HG03103 (cell line): ENCODE measurements around the gene ANXA6.
A peak's percentile ranks its signal among the peaks of the same experiment; 100 is the strongest.

Experiments used
- ATAC-seq: cut with Tn5 transposase; IDR thresholded peaks from one replicate; pipeline ENCODE4 v1.9.1; 2021; ENCODE audit warnings: low read depth; ENCODE audit not compliant: unreplicated experiment

The ANXA6 gene

DNA sequence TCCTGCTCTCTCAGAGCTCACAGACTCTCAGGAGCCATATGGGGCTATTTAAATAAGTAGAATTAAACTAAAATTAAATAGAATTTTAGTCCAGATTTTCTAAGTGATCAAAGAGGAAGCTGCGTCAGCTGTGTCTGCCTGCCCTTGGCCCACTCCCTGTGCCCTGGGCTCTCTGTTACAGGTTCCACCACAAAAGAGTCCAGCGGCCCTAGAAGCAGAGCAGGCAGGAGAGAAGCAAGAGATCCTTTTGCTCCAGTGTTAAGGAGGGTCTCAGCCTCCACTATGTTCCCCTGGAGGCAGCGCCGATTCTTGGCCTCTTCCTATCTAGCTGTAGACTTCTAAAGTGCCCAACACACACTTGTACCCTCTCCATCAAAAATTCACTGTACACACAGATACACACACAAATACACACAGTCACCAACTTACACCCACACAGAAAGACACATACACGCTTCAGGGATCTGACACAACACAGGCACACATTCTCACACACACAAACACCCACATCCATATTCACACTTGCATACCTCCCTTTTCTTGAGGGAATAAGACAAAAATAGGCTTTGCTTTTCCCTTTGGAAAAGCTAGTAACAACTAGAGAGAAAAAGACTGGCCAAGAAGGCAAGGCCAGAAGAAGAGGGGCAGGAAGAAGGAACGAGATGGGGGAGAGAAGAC lies 71.2 kb downstream of the ANXA6 start:
- no peak for ATAC-seq

DNA sequence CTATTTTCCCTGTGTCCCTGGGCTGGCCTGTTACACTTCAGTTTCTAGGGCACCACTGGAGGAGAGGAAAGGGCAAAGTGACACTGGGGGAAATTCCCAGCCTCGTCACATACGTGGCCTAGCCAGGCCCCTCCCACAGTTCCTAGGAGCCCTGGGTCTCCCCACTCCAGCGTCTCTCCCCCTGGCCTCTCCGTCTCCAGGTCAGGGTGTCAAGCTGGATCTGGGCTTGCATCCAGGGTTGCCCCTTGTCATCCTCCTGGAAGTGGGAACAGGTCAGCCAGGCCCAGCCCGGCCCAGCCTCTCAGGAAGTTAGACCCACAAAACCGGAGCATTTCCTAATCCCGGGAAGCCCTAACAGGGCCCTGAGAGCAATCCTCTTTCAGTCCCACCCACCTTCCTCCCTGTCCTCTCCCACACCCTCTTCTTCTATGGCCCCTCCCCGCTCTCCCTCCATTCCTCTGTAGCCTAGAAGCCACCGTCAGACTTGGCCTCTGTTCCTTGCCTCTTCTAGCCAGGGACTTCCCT lies 72.0 kb downstream of the ANXA6 start:
- ATAC-seq = no peak

DNA sequence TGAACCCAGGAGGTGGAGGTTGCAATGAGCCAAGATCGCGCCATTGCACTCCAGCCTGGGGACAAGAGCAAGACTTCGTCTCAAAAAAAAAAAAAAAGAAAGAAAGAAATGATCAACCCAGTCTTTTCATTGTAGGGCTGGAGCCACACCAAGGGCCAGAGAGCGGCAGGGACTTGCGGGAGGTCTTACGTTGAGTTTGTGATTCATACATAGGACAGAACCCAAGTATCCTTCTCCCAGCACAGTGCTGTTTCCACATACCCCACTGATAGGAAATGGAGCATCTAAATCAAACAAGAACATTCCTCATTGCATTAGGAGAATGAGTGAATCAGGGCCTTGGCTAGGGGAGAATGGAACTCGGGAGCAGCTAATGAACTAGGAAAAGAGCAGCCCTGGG lies 73.2 kb downstream of the ANXA6 start:
- no peak for ATAC-seq

DNA sequence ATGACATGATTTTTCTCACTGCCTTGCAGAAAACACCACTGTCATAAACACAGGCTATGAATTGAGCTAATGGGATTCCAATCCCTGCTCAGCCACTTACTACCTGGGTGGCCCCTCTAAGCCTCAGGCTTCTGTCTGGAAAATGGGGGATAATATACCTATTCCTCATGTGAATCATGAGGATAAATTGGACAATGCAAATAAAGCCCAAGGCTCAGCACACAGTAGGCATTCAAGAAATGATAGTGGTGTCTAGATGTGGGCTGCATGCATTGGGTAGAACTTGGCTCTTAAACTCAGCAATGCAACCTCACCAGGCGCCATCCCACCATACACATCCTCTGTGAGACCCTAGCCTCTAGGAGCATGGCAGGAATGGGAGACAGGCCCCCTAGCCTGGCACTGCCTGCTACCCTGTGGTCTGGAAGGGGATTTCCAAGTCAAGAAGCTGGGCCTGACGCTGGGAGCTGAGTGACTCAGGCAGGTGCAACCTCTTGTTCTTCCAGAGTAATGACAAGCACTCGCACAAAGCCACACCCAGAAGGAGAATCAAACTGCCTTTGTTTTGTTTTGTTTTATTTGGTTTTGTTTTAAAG lies 74.4 kb downstream of the ANXA6 start:
- ATAC-seq = no peak

DNA sequence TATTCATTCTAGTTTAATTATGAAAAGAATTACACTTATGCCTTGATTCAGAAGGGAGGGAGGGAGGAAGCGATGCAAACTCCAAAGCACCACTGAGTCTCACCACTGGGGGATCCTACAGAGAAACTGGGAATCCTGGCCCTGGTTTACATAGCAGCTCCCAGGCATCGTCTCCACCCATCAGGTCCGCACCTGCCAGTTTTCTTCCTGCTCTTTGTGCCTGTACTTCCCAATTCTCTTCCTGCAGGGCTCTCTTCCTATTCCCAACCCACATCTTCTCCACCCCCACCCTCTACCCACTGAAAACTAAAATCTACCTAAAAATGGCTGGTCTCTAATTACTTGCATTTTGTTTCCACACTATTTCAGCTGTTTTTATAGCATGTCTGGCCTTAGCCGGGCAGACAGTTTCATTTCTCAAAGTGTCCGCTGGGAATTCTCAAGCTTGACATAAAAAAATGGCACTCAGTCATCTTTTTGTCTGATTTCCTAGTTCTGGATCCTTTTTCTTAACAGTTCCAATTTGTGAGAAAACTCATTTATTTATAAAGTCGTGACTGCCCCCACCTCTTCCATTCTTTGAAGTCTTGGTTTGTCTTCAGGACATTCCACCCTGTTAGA lies 75.2 kb downstream of the ANXA6 start:
- no peak for ATAC-seq

DNA sequence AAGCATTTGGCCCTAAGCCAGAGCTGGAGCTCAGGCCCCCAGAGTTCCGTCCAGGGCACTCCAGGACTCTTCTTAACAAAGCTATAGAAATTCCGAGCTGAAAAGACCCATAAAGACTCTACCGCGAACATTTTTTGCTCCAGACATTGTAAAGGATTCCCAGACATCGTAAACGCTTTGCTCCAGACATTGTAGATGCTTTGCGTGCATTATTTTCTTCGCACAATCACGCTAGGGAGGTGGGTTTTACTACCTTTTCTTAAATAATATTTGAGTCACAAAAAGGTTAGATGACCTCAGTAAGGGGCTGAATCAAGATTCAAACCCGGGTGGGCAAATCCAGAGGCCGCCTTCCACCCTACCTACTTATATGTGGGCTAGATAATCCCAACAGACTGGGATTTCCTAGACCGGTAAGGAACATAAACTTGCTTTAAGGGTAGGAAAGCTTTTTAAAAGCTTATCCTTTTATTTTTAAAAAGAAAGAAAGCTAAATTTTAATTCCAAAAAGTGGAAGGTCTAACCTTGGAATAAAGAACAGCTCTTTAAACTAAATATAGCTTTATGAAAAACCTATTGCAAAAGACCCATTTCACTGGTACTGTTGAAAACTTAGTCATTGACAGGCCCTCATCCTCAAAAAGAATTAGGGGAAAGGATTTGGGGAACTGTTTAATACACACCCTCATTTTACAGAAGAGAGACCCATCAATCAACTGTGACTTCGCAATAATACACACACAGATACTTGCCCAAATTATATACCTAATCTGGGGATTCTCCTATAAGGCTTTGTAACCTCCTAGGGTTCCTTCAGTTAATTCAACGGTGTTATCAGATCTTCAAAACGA lies 75.9 kb downstream of the ANXA6 start:
- no peak for ATAC-seq

DNA sequence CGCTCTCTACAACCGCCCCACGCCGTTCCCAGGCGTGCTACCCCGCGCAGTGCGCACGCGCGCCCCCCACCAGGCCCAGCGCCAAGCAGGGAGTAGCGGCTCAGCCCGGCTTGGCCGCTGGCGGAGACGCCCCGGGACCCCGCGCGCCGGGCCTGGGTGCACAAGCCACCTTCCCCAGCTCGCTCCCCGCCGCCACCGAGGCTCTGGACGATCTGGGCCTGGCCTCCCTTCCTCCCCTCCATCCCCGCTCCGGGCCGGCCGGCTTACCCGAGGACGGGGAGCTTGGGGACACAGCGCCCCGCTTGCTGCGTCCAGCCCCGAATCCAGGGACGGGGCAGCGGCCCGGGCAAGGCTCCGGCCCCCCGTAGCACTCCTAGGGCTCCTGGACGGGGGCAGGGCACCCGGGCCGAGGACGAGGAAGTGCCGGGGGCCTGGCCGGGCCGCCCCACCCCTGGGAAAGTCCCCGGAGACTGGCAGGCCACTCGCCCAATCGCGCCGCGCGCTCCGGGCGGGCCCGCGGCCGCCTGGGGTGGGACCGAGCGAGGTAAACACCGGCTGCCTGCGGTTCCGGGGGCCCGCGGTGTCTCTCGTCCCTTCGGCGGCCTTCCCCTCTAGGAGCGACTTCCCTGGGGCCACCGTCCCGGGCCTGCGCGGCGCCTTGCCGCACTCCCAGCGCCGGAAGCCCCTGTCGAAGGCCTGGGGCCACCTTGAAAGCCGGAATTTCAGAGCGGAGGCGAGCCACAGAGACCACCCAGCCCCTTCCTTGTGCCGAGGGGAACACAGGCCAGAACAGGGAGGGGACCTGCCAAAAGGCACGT lies 76.8 kb downstream of the ANXA6 start, which contains the start of gene TNIP1:
Gene TNIP1 (minus strand): TSS at position 422 of the 818 bp plus-strand sequence. CDS start 15,939 bp downstream, outside the sequence.
- peak; percentile 66 for ATAC-seq

DNA sequence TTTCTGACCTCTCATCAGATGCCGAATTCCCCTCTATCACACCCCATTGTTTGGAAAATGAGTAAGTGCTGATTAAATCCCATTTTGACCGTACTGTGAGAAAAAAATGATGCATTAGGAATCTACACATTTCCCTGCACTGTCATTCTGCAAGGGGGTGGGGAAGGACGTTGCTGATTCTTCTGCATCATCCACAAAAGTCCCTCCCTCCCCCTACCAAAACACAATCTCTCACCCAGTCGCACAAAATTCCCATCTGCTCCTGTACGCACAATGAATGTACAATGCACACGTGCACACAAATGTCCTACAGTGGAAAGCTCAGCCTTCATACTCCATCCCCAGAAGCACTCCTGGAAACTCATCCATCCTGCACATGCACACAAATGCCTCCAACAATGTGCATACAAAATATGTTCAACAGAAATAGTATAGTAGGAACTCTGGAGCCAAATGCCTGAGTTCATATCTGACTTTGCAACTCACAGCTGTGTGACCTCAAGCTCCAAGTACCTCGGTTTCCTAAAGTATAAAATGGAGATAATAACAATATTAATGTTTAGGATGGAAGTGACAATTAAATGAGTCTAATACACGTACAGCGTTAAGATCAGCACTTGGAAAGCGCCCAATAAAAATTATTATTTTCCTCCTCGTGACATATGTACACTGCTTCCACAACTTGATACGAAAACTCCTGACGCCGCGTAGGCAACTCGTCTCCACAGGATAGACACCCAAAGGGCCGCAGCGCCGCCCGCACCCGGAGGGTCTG lies 77.6 kb downstream of the ANXA6 start:
- no peak for ATAC-seq

DNA sequence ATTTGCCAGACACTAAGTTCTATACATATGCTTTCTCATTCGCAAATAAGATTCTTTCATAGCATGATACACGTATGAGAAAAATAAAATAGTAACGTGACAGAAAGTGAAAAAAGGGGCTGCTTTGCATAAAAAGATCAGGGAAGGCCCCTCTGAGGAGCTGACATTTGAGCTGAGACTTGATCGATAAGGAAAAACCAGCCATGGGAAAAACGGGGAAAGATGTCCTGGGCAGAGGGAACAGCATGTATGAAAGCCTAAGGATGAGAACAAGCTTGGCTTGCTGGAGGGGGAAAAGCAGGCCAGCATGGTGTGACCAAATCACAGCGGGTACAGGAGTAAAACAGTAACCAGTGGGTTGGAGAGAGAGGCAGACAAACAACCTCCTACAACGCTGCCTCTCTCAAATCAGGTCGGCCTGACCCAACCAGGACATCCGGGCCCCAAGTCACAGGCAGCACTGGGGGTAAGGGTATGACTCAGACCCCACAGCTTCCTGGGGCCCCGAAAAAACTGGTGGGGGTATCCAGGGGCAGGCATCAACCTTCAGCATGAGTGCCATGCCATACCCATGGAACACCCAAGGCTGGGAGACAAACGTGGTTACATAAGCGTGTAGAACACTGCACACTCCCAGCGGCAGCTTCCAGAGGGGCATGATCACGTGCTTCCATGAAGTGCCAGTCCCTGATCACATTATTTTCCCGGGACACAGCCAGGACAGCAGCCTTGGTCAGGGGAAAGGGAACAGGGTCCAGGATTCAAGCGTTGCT lies 78.9 kb downstream of the ANXA6 start:
- ATAC-seq = peak; percentile 38

DNA sequence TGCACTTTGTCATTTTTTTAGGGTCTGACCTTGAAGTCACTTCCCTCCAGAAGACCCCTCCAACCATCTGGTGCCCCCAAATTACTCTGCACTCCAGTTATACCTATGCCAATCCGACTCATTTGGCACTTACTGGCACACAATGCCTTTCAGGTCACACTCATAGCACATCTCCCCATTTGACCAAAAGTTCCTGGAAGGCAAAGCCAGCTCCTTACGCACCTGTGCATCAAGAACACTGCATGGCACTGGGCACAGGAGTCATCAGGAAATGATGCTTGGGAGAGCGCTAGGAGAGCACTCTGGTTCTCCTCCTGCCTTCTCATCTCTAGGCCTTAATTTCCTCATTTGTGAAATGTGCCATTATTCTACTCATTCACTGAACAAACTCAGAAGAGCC lies 79.6 kb downstream of the ANXA6 start:
- ATAC-seq = no peak

DNA sequence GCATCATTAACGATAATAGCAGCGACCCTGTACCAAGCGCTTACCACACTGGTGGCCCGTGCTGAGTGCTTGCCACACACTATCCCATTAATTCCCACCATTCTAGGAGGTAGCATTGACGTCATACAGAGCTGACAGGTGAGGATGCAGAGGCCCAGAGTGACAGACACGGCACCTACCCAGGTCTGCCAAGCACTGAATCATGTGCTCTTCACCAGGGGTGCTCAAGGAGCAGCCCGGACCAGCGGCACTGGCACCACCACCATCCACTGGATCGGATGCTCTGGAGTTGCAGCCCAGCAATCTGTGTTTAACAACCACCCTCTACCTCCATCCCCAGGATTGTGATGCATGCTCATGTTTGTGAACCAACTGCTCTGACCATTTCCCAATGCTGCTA lies 80.2 kb downstream of the ANXA6 start:
- no peak for ATAC-seq

DNA sequence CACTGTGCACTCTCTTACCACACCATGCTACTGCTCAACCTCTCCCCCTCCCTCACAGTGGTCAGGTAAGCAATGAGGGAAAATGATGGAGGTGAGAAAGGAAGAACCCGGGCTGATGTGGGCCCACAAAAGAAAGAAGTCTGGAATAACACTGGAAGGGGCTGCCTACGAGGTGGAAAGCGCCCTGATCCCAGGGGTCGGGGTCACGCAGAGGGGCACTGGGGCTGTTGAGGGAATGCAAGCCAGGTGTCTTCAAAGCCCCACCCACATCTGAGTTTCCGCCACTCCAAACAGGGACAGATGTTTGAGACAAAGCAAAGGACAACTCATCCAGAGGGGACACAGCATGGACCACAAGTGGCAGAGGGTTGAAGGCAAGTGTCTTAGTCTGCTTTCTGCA lies 81.0 kb downstream of the ANXA6 start:
- ATAC-seq = no peak

DNA sequence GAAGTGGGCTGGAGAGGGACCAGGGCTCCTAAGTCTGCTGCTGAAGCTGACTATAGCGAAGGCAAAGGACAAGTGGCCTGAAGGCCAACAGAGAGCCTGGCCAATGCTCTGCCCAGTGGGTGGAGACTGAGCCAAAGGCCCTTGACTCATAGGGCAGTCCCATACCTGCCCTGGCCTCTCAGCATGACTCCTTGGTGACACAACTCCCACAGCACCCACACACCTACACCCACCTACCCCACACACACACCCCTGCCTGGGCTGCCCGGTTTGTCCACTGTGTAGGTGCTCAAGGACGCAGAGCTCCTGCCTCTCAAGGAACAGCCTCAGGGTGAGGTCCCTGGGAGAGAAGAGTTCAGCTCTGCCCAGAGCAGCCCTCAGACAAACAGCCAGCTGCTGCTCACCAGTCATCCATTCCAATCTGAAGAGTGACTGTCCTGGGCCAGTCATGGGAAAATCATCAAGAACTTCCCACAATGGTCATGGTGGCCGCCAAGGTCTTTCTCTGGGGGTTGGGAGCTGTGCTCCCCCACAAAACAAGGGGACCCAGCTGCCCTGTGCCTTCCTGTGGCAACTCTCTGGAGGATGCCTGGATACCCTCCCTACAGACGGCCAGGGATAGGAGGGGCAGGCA lies 81.8 kb downstream of the ANXA6 start:
- ATAC-seq = no peak

DNA sequence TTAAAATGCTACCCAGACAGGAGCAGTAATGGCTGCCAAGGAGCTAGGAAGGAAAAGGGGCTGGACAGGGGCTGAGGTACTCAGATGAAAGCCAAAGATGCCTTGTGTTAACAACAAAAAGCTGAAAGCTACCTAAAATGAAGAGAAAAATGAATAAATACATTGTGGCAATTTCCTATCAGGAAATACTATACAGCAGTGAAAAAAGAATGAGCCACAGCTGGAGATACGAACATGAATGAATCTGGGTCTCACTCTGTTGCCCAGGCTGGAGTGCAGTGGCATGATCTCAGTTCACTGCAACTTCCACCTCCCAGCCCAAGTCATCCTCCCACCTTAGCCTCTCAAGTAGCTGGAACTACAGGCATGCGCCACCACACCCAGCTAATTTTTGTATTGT lies 83.0 kb downstream of the ANXA6 start:
- ATAC-seq = no peak

DNA sequence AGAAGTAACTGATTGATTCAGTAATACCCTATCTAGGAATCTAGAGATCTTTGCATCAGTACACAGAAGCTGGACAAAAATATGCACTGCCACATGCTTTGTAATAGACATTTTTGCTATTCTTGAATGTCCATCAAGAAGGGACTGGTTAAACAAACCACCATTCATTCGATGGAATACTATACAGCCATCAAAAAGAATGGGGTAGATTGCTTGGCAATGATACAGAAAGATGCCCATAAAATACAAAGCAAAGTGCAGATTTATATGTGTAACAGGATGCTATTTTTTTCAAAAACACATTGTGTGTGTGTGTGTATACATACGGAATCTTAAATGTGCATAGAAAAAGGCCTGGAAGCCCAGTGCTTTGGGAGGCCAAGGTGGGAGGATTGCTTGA lies 84.3 kb downstream of the ANXA6 start:
- ATAC-seq = no peak

DNA sequence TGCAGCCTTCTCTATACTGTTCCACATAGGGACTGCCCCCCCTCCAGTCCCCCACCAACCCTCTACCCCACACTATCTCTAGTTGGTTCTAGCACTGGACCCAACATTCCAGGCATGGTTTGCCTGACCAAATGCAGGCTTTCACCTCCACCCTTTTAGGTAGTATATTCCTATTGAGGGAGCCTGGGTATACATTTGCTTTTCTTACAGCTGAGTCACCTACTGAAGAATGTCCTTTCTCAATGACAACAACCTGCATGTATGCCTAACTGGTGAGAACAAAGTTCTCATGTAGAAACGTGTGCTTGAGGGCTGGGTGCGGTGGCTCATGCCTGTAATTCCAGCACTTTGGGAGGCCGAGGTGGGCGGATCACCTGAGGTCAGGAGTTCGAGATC lies 85.0 kb downstream of the ANXA6 start:
- no peak for ATAC-seq

DNA sequence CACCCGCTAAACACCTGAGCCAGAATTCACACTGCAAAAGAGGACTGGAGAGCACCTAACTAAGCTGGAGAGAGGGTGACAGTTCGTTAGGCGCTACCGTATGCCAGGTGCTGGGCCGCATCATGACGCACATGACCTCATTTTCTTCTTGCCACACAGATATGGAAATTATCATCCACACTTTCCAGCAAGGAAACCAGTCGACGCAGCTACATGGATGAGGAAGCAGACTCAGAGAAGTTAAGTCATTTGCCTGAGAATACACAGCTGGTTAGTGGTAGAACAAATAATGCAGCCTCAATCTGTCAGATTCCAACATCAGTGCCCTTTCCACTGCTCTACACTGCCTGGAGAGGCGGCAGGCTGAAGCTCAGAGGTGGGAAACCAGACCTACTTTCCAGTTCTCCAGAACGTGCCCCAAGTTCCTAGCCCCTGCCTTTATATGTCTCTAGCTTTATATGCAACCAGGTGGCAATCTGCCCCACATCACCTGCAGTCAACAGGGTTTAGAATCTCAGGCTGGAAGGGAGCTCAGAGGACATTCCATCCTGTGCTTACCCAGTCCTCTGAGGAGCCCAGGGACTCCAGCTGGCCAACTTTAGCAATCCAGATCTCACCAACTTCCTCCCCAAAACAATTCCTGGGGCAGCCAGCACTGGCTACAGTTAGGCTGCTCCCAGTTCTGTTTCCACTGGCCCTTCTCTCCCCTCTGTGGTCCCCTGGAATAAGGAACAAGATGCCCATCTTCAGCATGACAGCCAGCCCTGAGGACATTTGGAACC lies 85.5 kb downstream of the ANXA6 start:
- no peak for ATAC-seq
